GM19372 (cell line): ENCODE data around the gene DAZ1.
"Not testable (repeated sequence)": the region's sequence is repeated elsewhere in the genome, so short reads cannot be mapped to it uniquely, and the experiment has no call there.

Experiments used
- ATAC-seq: cut with Tn5 transposase; IDR thresholded peaks from one replicate; pipeline ENCODE4 v1.9.1; 2021; ENCODE audit warnings: mild to moderate bottlenecking, low read depth, moderate library complexity; ENCODE audit not compliant: unreplicated experiment

DAZ1 gene, protein sequence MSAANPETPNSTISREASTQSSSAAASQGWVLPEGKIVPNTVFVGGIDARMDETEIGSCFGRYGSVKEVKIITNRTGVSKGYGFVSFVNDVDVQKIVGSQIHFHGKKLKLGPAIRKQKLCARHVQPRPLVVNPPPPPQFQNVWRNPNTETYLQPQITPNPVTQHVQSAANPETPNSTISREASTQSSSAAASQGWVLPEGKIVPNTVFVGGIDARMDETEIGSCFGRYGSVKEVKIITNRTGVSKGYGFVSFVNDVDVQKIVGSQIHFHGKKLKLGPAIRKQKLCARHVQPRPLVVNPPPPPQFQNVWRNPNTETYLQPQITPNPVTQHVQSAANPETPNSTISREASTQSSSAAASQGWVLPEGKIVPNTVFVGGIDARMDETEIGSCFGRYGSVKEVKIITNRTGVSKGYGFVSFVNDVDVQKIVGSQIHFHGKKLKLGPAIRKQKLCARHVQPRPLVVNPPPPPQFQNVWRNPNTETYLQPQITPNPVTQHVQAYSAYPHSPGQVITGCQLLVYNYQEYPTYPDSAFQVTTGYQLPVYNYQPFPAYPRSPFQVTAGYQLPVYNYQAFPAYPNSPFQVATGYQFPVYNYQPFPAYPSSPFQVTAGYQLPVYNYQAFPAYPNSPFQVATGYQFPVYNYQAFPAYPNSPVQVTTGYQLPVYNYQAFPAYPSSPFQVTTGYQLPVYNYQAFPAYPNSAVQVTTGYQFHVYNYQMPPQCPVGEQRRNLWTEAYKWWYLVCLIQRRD

DNA sequence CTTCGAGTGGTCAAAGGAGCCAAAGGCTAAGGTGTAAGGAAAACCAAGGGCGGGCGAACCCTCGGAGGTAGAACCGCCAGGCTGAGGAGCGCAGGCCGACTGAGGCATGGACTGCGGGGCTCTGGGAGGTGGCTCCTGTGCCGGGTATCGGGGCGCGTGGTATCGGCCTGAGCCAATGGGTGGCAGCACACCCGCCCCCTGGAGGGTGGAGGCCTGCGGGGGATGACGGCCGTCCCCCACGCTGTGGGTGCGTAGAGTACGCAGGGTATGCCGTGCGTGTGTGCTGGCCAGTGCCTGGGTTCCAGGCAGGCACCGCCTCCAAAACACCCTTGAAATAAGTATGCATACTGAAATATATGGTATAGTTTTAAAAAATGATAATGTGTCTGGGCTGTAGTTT, at the start of gene DAZ1:
Gene DAZ1, minus strand, starts transcription at position 101 of the 400 bp plus-strand sequence. CDS start 208 bp downstream, outside the sequence.
- ATAC-seq: not testable (repeated sequence)

DNA sequence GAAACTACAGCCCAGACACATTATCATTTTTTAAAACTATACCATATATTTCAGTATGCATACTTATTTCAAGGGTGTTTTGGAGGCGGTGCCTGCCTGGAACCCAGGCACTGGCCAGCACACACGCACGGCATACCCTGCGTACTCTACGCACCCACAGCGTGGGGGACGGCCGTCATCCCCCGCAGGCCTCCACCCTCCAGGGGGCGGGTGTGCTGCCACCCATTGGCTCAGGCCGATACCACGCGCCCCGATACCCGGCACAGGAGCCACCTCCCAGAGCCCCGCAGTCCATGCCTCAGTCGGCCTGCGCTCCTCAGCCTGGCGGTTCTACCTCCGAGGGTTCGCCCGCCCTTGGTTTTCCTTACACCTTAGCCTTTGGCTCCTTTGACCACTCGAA, 20.4 kb upstream of the DAZ1 start, which contains the start of gene DAZ2:
Gene DAZ2, plus strand, starts transcription at position 301 of the 400 bp plus-strand sequence. CDS start 208 bp downstream, outside the sequence.
- ATAC-seq: not testable (repeated sequence)

DNA sequence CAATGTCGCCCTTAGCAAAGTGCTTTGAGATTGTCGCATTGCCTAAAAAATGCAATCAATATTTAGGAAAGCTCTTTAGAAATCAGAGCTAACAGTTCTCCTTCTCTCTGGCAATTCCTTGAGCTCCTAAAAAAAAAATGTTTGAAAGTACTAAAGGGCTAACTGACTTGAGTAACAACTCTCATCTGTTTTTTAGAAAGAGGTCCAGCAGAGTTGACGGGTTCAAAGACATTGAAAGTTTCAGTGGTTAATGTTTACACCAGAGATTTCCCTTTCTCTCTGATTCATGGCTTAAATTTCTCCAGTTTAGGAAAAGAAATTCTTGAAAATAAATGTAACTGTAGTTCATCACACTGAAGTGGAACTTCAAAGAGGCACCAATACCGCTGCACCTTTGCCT, 11.9 kb upstream of the DAZ1 start:
- not testable (repeated sequence) for ATAC-seq

DNA sequence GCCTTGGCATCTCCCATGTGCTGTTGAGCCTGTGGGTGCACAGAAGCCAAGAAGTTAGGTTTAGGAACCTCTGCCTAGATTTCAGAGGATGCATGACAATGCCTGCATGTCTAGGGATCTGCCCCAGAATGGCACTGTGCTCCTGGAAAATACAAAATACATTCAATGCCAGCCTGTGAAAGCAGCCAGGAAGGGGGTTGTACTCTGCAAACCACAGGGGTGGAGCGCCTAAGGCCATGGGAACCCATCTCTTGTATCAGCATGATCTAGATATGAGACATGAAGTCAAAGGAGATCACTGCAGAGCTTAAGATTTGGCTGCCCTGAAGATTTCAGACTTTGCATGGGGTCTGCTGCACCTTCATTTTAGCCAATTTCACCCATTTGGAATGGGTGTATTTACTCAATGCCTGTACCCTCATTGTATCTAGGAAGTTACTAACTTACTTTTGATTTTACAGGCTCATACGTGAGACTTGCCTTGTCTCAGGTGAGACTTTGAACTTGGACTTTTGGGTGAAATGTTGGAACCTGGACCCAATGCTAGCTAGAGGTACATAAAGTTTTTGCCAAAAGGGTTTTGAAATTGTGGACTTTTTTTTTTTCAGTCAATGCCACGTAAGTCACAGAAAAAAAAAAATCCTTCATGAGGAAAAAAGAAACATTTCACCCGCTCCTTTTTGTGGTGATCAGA, 11.1 kb upstream of the DAZ1 start:
- ATAC-seq: not testable (repeated sequence)

DNA sequence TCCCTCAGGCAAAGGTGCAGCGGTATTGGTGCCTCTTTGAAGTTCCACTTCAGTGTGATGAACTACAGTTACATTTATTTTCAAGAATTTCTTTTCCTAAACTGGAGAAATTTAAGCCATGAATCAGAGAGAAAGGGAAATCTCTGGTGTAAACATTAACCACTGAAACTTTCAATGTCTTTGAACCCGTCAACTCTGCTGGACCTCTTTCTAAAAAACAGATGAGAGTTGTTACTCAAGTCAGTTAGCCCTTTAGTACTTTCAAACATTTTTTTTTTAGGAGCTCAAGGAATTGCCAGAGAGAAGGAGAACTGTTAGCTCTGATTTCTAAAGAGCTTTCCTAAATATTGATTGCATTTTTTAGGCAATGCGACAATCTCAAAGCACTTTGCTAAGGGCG, 8.6 kb upstream of the DAZ1 start:
- not testable (repeated sequence) for ATAC-seq
